AG08396 (cell line): ENCODE data around the gene DLL1.

Source experiments
- DNase-seq: peaks from one replicate; pipeline ENCODE4 v3.0.0; 2012; ENCODE audit warnings: low spot score, mixed read lengths

DLL1 gene

DNA sequence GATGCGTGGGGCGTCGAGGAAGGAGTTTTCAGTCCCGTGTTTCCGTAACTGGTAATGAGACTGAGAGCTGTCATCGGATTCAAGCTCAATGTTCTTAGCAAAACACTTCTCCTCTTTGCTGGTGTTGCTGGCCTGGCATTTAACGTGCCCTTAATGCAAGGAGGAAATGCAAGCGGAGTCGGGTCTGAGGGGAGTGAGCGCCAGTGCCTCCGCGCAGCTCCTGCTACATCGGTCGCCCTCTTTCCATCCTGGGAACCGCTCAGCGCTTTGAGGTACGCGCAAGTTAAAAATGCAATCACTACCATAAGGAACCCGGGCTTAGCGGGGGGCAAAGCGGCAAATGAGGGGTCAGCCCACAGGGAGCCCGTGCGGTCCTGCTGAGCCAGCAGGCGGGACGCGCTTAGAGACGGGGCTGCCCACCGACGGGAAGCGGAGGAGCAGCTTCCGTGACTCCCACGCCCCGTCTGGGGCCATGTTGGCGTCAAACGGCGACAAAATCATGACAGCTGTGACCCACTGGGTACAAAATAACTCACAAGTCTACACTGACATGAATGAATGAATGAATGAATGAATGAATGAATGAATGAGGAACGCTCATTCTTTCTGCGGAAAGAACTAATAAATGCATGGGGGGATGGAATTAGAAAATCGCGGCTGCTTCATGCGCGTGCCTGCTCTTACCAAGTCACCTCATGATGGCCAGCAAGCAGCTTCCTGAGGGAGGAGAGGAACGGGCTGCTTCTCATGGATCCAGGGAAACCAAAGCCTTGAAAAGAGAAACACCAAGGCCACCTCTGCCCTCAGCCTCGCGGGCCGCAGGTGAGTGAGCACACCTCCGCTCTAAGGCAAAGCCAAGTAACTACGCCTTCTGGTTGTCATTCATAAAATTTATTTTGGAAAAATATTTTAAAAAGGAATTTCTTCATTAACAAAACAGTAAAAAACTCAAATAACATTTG, 9.3 kb downstream of the DLL1 start:
- no peak for DNase-seq

DNA sequence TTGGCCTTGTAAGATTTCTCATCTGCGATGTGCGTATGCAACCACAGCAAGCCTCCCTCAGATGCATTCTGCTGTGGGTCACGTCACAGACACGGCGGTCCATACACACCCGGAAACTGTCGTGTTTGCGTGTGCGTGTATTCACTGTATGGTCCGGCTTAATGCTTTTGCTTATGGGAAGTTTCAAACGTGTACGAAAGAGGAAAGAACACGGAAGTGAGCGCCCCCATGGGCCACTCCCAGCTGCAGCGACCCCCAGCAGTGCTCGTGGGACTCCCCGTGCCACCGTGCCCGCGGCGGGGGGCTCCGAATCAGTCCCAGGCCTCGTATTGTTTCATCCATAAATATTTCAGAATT, 10.2 kb downstream of the DLL1 start:
- DNase-seq, result no peak

DNA sequence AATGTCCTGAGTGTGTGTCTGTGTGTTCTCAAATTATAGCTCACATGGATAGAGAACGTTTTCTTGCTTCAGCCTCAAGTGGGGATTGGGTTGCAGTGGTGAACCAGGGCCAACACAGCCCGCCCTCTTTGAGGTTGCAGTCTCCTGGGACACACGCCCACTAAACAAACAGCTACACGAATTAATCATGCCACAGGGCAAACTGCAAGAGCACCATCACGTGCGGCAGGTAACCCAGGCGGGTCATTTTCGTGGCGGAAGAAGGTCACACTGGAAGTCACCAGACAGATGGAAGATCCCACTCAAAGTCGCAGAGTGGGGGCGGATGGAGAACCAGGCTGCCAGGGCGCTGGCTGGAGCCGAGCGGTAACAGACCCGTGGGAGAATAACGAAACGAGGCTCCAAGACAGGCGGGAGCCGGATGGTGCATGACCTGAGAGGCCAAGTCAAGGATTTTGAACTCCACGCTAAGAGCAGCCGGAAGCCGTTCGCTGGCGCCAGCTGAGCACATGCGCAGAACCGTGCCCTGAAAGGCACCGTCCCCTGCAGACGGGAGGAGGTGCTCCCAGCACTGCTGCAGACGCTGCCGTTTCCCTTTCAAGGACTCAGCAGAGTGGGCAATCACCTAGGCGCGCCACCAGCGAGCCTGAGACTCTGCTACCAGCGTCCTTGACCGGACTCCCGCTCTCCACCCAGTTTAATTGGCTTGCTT, 10.7 kb downstream of the DLL1 start:
- DNase-seq, result peak; percentile 58

DNA sequence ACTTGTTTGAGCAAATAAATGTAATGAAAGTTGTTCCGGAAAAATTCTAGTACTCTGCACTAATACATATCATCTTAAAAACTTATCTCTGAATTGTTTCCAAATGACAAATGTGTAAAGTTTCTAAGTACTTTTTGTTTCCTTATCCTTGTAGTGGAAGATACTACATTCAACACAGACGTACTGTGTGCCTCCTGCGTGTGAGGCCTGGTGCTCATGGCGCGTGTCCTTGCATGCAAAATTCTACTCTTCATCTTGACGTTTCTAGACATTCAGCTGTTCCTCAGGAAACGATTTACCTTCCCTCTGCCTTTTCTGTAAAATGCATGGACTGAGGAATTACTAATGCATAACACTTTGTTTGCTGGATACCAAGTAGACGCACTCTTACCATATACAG, 11.5 kb downstream of the DLL1 start:
- no peak for DNase-seq

DNA sequence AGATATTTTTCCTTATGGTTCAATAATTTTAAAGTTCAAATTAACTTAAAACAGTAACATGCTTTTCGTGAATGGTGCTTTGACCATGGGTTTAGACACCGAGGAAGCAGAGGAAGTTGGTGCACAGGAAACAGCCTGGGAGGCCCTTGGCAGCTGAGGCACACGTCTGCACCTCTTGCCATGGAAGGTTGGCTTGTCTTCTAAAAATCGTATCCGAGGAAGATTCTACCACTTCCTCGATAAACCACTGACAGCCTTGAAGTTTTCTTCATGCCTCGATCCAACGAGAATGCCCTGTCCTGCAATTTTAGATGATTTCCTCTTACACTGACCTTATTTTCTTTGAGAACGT, 12.2 kb downstream of the DLL1 start:
- no peak for DNase-seq

DNA sequence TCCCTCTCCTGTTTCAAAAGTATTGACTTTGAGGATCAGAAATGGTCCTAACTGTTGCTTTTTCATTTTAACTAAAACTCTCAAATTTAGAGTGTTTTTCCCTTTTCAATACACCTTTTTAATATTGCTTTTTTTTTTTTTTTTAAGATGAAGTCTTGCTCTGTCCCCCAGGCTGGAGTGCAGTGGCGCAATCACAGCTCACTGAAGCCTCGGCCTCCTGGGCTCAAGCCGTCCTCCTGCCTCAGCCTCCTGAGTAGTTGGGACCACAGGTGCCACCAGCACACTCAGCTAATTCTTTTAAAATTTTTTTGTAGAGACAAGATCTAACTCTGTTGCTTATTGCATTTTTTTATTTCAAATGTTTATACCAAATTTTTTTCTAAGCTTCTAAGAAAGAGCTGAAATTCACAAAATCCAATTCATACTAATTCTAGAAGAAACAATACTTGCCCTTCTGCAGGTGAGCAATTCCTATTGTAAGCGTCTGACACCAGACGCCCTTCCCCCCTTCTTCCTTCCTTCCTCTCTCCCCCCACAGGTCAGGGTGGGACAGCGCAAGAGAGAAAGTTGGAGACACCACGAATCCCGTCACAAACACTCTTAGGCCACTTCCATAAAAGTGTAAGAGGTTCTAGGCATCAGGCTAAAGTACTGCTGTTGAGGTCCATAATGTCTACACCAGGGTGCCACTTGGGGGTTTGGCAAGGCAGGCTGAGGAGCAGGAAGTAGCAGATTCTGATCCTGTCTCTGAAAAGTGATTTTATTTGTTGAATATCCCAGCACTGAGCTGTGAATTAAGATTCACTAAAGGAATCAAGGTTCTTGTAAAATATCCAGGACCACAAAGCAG, 12.8 kb downstream of the DLL1 start:
- DNase-seq, result no peak

DNA sequence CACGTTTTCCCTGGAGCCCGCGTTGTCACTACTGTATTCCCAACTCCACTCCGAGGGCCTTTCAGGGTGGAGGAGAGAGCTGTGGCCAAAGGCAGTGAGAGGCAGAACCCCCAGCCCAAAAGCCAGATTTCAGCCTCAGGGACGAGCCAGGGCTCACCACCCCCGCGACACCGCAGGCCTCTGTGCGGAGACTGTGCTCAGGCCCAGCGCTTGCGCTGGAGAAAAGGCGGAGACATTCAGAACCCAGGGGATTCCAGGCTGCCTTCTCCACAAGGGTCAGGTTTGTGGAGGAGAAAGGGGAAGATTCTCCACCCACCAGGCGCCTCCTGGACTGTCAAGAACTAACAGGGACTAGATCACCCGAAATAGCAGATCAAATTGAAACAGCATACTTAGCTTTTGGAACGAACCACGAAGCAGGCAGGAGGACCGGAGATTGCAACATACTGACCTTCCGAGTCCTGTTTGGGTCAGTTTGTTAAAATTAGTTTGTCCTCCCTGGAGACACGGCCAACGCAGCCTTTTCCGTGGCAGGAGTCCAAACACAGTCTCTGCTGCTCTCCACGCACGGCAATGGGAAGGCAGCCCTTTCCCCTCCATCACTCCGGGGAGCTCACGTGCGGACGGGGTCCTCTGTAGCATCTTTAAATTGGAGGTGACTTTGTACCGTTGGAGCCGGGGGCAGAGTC, 14.4 kb downstream of the DLL1 start:
- DNase-seq, result no peak

DNA sequence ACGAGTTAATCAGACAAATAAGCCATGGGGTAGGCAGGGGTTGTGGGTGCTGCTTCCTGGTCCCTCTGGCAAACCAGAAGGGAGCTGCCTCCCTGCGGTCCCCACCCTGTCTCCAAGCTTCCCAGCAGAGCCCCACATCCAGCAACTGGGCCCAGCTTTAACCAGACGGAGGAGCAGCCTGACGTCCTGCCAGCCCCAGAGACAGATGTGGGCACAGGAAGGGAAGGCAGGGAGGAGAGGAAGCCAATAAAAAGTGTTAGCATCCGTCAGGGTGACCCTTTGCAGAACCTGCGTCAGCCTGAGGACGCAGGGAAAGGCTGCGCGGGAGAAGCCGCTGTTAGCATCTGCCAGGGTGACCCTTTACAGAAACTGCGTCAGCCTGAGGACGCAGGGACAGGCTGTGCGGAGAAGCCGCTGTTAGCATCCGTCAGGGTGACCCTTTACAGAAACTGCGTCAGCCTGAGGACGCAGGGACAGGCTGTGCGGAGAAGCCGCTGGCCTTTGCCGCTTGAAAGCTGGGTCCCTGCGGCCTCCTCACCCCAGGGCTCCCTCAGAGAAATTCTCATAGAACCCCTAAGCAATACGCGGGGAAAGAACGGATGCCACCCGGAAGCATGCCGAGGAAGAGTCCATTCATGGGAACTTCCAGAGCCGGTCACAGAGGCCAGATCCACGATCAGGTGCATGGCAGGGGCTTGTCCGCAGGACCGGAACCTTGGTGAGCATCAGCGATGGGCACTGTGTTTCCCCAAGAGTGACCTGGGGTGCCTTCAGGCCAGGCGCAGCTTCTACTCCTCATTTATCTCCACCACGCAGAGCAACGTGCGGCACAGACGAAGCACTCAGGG, 15.9 kb downstream of the DLL1 start:
- DNase-seq, result no peak

DNA sequence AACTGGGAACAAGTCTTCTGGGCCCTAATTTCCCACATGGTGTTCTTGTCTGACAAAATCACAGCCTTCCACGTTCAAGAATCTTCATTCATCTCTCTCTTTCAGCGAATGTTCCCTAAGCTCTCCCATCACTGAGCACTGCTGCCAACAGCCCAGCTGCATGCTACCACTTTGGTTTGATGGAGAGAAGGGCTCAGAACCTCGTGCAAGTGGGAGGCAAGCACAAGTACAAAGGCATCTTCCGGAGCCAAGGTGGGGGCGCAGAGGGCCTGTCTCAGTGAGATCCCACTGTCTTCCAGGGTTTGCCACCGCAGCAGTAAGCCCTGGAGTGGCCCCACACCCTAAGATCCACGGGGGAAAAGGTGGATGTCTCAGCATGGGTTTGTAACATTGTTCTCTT, 17.2 kb downstream of the DLL1 start:
- no peak for DNase-seq

DNA sequence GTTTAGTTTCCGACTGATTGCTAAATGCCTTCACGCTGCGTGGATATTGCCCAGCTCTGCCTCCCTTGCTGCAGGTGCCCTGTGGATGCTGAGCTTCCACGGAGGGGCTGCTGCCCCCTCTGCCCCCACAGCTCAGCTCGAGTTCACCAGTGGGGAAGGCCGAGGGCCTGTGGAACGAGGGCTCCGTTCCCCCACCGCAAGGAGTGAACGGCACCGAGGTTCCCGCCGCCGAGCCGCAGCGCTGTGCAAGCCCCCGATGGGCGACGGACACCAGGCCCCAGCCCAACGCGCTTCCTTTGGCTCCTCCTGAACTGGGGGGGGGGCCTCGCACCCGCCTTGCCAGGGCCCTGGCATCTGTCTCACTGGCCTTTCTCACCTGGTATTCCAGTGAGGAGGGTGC, 17.7 kb downstream of the DLL1 start:
- DNase-seq, result no peak

DNA sequence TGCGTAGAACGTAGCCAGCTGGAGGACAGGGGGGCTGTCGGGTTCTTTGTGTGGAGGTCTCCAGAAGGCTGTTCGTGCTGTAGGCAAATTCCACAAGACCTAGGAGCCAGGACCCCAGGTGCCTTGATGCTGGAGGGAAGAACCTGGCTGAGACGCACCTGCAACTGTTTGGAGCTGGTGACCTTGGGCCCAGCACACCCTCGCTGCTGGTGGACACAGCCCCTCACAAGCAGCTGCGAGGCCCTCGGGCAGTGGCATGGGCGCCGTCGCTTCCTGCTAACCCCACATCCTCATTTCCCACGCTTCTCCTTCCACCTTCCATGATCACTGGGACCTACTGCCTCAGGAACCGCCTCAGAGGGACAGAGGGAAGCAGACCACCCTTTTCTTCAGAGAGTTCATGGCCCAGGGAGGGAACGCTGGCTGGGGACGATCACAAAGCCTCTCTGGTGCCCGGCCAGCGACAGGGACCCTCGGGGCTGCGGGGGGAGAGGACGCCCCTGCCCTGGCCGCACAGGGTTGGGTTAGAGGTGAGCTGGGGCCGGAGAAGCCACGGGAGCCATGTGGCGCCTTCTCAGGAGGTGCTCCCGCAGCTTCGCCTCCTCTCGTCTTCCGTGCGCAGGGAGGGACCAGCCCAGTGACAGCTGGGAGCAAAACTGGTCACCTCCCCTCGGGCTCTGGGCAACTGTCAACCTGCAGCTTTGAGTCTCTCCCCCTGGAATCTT, 18.4 kb downstream of the DLL1 start:
- DNase-seq, result no peak

DNA sequence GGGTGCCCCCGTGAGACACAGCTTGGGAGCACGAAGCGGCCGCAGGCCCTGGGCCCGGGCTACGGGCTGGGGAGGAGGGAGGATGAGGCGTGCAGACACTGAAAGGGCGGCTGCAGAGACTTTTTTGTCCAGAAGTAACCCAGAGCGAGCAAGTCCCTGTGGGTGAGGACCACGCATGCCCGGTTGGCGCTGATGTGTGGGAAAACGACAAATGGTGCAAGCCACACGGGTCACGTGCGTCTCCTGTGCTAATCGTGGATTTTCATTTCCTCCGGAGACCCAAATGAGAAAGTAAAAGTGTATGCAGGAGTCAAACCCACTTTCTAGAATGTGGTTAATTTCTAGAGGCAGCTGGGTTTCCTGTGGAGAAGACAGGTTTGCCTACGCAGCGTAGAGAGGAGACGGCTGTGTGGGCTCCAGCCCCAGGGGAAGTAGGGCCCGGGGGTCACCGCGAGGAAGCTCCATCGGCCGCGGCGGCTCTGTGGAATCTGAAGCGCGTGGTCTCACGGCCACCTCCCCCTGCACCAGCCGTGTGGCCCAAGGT, 19.0 kb downstream of the DLL1 start:
- no peak for DNase-seq

DNA sequence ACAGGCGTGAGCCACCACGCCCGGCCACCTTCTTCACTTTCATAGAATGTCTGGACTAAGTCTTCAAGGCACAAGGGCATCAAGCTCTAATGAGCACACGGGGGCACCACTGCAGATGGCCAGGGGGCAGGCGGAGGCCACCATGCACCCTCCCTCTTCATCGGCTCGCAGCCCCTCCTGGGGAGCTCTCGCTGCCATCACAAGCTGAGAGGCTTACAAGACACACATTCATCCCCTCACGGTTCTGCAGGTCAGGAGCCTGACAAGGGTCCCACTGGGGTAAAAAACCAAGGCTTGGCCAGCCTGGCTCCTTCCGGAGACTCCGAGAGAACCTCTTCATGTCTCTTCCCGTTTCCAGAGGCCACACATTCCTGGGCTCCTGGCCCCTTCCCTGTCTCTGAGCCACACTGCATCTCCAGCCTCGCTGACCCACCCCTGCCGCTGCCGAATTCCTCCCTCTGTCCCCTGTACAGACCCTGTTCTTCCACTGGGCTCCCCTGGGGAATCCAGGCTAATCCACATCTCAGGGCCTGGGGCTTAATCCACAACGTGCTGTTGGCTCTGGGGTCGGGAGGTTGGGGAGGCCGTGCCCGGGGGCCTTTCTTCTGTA, 19.8 kb downstream of the DLL1 start:
- DNase-seq, result no peak

DNA sequence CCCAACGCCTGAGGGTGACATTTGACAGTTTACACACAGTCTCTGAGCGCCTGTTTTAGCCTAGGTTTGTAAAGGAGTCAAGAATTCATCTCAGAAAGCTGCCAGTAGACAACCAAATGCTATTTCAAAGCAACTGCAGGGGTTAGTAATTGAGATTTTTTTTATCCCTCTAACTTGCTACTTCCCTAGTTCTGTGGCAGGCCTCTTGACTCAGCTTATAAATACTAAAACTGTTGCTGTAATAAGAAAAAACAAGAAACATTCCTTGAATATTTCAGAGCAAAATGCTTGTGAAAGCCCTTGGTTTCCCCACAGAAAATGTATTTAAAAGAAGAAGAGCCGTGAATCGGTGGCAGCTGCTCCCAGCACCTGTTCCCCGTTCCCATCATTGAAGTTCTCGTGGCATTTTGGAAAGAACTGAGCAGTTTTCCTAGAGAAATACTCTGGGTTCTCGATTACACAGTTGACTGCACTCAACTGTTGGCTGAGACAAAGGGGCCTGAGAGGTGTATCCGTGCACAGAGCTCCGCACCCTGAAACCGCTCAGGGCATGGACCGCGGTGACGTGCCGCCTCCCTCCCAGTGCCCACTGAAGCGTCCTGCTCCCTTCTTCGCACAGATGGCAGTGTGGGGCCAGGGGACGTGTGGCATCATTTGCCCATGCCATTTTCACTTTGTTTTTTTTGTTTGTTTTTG, 20.9 kb downstream of the DLL1 start:
- DNase-seq, result peak; percentile 63

DNA sequence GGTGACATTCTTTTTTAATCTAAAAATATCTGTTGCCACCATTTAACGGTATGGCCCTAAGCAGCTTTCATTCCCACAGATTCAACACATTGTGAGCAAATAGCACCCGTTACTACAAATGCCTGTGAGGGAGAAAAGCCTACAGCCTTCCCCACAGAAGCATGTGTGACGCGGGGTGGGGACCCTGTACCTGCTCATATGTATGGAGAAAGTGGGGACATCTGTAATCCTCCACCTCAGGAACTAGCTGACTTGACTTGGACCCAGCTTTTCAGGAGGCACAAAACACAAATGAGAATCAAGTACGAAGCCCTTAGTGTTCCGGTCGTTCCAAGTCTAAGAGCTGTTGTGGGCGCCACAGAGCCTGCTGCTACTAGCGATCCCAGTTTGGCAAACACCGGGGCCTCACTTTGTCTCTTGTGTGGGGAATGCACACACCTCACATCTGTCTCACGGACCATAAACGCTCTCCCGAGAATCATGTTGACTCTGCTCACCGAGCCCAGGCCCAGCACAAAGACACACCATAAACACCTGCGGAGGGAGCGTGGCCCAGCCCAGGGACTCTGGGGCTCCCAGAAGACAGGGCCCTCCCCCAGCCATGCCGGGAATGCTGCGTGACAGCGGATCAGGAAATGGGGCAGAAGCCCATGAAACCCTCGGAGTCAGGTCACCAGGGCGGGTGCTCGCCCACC, 21.6 kb downstream of the DLL1 start:
- no peak for DNase-seq

DNA sequence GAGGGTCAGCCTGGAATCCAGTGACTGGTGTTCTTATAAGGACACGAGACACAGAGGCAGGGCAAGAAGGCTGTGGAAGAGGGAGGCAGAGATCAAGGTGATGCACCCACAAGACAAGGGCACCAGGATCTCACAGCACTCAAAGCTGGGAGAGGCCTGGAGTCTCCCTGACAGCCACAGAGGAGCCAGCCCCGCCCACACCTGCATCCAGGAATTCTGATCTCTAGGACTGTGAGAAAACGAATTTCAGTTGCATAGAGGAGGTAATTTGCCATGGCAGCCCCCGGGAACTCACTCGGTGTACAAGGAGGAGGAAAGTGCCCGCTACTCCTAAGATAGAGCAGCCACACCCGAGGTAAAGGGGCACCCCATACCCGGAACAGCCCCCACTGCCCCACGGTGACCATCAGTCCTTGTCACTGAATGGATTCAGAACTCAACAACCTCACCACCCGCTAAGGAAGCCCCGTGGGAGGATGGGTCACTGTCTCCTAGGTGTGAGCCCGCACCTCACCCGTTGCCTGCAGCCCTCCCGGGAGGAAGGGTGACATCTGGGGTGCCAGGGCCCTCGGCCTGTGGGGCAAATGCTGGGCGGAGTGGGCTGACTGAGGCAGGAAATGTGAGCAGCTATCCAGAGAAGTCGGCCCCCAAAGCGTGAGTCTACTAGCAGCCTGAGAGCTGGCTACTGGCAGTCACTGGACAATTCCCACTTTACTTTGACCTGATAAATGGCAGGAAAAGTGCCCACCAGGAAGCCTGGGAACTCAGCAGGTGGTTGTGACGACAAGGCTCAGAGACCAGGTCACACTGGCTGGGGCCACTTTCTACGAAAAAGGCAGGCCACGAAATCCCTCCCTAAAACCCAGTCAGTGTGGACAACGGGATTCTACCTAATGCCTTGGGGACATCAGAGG, 22.4 kb downstream of the DLL1 start:
- DNase-seq, result no peak

DNA sequence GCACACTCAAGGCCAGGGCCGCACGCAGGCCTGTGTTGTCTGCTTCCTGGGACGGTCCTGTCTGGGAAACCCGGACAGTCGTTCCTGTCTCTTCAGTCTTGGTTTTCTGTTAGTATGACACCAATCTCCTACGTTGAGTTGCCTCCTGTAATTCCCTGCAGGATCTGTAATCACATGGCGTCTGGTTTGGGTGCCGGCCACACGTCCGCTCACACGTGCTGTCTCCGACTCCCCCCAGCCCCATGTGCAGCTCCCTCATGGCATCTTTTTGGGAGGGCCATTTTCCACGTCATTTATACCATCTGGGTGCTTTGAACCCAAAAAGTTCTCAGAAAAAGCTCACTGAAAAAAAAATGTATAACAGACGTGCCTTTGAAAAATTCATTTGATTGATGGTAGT, 23.2 kb downstream of the DLL1 start:
- no peak for DNase-seq
